Colon (tissue), 2 donors: Measurements from ENCODE around the gene GHRH.

ENCODE experiments used
- FAIRE-seq: peaks from 2 replicates; lab custom pipeline; 2012; peaks lifted over from hg19 to GRCh38; lab: Jason Lieb, UNC
- donor health status: control.
- donor health status: control.

GHRH gene

GRCh38 chr20:37290158-37290810 lies 28.7 kb upstream of the GHRH start:
- no peak for FAIRE-seq

GRCh38 chr20:37288091-37288490 lies 26.5 kb upstream of the GHRH start:
- no peak for FAIRE-seq

- FAIRE-seq: no peak
Observed at GRCh38 chr20:37285664-37286374, 24.2 kb upstream of the GHRH start.

- no peak for FAIRE-seq
Observed at GRCh38 chr20:37284691-37285161, 23.1 kb upstream of the GHRH start.

DNA sequence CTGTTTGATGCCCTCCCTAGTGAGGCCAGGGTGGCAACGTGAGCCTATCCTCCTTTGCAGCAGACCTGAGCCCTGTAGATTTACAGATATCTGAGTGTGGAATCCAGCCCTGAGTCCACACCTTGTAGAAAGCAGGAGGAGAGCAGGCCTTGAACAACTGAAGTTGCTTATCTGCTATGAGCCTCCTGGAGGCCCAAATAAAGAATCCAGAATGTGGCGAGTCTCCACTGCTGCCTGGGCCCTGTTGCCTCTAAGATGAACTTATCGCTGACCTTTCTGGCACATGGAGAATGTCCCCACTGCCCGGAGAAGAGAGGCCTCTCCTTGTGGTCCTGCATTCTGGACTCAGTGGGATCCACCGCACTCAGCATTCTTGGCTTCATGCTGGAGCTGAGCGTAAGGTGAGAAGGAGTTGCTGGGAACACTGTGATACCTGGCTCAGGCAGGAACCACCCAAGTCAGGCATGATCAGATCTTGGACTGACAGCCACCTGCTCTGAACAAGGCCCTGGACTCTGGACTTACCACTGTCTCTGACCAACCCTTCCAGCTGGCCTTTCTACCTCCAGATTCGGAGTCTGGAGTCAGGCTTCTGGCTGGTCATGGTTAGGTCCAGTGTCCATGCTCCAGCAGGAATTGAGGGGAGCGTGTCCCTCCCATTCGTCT lies 22.0 kb upstream of the GHRH start:
- FAIRE-seq: no peak

DNA sequence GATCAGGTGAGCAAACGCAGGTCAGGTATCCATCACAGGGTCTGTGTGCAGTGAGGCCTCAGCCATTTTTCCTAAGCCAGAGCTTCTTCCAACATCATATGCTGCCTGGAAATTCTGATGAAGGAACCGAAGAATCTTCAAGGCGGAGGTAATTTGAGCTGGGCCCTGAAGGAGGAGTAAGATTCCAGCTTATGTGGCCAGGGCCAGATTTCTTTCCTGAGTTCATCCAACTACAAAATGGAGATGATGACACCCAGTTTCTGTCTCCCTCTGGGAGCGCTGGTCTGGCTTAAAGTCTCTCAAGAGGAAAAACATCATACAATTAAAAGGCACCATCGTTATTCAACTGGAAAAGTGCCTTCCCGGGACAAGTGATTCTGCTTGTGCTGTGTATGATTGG lies 20.9 kb upstream of the GHRH start:
- no peak for FAIRE-seq

- no peak for FAIRE-seq
Observed at GRCh38 chr20:37280403-37280802, 18.8 kb upstream of the GHRH start.

GRCh38 chr20:37279820-37280219 lies 18.2 kb upstream of the GHRH start:
- FAIRE-seq: no peak

- FAIRE-seq: no peak
Observed at GRCh38 chr20:37278966-37279590, 17.5 kb upstream of the GHRH start.

DNA sequence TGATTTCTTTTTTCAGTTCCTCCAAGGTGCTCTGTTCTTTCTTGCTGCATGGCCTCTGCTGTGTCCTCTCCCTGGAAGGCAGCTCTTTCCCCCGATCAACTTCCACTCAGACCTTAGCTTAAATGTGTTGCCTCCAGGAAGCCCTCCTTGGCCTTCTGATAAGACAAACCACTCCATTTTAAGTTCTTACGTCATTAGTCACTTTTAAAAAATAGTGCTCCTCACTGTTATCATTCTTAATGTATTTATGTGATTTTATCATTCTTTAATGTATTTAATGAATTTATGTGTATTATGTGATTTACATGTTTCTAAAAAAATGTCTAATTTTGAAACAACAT lies 15.6 kb upstream of the GHRH start:
- no peak for FAIRE-seq

GRCh38 chr20:37276494-37277252 lies 15.1 kb upstream of the GHRH start:
- FAIRE-seq: no peak

GRCh38 chr20:37274851-37275524 lies 13.4 kb upstream of the GHRH start:
- no peak for FAIRE-seq

- no peak for FAIRE-seq
Observed at GRCh38 chr20:37273988-37274387, 12.4 kb upstream of the GHRH start.

DNA sequence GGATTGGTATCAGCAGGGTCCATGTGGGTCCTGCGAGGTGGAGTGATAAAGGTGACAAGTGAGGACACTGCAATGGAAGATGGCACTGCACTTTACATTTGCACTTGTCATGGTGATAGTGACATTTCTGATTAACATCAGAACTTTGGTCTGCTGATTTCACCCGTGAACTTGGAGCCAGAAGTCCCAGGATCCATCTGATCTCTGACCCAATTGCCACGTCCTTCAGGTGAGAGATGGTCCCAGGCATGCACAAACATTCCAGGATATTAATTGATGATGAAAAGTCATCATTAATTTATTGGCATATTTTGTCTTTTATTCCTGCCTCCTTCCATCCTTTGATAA lies 9.8 kb upstream of the GHRH start:
- FAIRE-seq: no peak

GRCh38 chr20:37270576-37271420 lies 9.2 kb upstream of the GHRH start:
- no peak for FAIRE-seq

DNA sequence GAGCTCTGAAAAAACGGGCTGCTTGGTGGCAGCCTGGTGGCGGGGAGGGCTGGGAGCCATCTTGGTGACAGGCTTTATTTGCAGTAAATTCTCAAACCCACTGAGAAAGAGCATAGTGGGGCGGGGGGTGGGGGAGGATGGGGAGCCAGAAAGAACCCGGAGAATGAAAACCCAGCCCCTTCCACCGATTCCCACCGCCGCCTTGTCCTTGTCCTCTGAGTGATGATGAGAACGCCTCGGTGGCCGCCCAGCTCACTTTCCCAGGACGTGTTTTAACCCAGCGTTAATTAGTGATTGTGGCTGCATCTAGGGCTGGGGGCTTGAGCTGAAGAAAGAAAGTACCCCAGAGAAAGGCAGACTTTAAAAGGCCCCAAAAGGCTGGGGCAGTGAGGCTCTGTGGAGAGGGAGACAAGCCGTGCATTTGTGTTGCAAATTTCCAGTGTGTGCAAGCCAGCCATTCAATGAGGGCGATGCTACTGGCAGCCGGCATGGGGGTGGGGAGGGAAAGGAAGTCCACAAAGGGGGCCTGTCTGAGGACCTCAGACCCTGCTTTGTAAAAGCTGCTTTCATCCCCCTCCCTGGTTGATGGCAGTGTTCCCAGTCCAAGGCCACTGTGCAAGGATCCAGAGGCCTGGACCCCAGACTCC lies 6.2 kb upstream of the GHRH start:
- no peak for FAIRE-seq

DNA sequence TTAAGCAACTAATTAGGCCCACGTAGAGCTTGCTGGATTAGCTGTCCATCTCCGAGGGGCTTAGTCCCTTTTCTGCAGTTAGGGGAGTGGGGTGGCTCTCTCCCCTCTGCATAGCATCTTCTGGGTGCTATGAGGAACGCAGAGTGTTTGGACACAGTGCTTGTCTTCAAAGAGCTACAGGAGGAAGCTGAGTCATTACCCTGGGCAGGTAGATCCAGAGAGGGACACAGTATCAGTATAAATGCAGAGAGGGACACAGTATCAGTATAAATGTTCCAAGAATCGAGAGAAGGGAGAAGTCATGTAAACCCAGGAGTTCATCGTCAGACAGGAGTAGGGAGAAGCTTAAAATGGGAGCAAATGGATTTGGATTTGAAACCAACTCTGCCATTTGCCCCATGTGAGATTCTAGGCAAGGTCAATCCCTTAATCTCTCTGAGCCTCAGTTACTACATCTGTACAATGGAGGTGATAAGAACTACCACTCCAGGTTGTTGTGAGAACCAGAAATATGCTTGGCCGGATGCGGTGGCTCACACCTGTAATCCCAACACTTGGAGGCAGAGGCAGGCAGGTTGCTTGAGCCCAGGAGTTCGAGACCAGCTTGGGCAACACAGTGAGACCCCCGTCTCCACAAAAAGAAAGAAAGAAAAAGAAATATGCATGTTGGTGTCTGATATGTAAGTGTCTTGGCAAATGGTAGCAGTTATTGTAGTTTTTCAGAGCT lies 5.5 kb upstream of the GHRH start:
- FAIRE-seq: no peak

DNA sequence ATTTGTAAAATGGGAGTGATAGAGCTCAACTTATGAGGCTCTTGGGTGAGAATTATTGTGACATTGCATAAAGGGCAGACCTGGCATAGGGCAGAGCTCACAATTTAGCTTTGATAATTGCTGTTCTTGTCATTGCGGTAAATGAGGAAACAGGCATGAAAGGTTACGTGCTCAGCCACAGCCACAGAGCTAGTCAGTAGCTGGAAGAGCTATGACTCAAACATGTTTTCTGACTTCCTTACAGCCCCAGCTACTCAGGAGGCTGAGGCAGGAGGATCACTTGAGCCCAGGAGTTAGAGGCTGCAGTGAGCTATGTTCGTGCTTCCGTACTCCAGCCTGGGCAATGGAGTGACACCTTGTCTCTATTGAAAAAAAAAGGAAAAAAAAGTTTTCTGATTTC lies 3.5 kb upstream of the GHRH start:
- FAIRE-seq: no peak

DNA sequence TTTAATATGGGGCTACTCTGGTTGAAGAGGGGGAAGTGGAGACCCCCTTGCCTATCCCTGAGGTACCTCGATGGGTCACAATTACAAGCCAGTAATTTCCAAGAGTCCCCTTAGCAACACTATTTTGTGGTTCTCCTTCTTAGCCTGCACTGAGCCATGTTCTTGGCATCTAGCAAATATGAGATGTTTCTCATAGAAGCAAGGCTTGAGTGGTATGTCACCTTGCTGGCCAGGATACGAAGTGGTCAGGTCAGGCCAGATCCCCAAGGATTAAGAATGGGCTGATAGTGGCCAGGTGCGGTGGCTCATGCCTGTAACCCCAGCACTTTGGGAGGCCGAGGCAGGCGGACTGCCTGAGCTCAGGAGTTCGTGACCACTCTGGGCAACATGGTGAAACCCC lies 2.1 kb upstream of the GHRH start:
- FAIRE-seq: no peak

- FAIRE-seq: no peak
Observed at GRCh38 chr20:37262505-37262904, 891 bp upstream of the GHRH start.
